GM12878 (cell line): ENCODE results near the gene RNPEP. TPM values are rescaled to one million over a fixed set of nuclear protein-coding genes. Genes with fewer than 3 reads are reported as not detected.

Experiments
- ATAC-seq: fragments of 200-7000 bp; cut with Tn5 transposase; 3 replicates; pipeline ENCODE4 v1.9.1; 2020; ENCODE audit warnings: mild to moderate bottlenecking, moderate library complexity
- BruUV-seq: library from RNA; stranded (reverse); fragments of 400-500 nt; replicated peaks from 2 replicates; lab custom pipeline; 2021; lab: Mats Ljungman, UMichigan
- CTCF ChIA-PET: fragments of 300-600 bp; sonication (Branson Sonifier 250); formaldehyde crosslinking; extraction: SDS; loops from one replicate; lab custom pipeline; 2021; ENCODE audit warnings: inconsistent platforms; lab: Yijun Ruan, JAX
- POLR2A ChIA-PET: fragments of 350-600 bp; formaldehyde crosslinking; extraction: SDS; loops from one replicate; lab custom pipeline; 2021; ENCODE audit warnings: inconsistent platforms; lab: Charles Lee
- RAD21 ChIA-PET: fragments of 300-600 bp; sonication (Branson Sonifier 250); formaldehyde crosslinking; loops from one replicate; lab custom pipeline; 2023; ENCODE audit warnings: antibody characterized with exemption; ENCODE audit not compliant: unreplicated experiment; lab: Charles Lee
- SMC1A ChIA-PET: fragments of 300-600 bp; sonication (Branson Sonifier 250); formaldehyde crosslinking; loops from one replicate; lab custom pipeline; 2023; ENCODE audit not compliant: unreplicated experiment, uncharacterized antibody; lab: Charles Lee
- DNase-seq: peaks from one replicate; pipeline ENCODE4 v3.0.0-alpha.2; 2011; ENCODE audit warnings: low read depth, low spot score
- FAIRE-seq: peaks from 3 replicates; lab custom pipeline; 2011; peaks lifted over from hg19 to GRCh38; lab: Jason Lieb, UNC
- H2AFZ ChIP-seq: 2 replicates; pipeline ENCODE4 v1.6.0; 2011; ENCODE audit warnings: low read depth, low read length, control low read depth; ENCODE audit not compliant: control insufficient read depth
- H3K27ac ChIP-seq: 2 replicates; pipeline ENCODE4 v1.5.1; 2011; ENCODE audit warnings: control low read depth; ENCODE audit not compliant: control insufficient read depth, insufficient read depth
- H3K27me3 ChIP-seq, 2 experiments: replicated peaks in 1 of 2; 2 replicates each; pipeline versions ENCODE4 v1.6.0 to v1.6.1; 2011; ENCODE audit warnings: low read length in 1 of 2; ENCODE audit not compliant: control insufficient read depth in 2 of 2, insufficient read depth in 2 of 2
- H3K36me3 ChIP-seq, 2 experiments: 2 replicates each; pipeline ENCODE4 v1.5.1; 2011; ENCODE audit warnings: low read length in 1 of 2; ENCODE audit not compliant: control insufficient read depth in 2 of 2, insufficient read depth in 2 of 2
- H3K4me1 ChIP-seq: 2 replicates; pipeline ENCODE4 v1.6.1; 2011; ENCODE audit warnings: mild to moderate bottlenecking, low read length, moderate library complexity, mixed read lengths; ENCODE audit not compliant: control insufficient read depth, insufficient read depth
- H3K4me2 ChIP-seq: 2 replicates; pipeline ENCODE4 v1.6.0; 2011; ENCODE audit warnings: control low read depth; ENCODE audit not compliant: control insufficient read depth, insufficient read depth
- H3K4me3 ChIP-seq: fragments of 200-600 bp; sonication (generic); 2 replicates; pipeline ENCODE4 v1.5.1; 2016
- H3K79me2 ChIP-seq: 2 replicates; pipeline ENCODE4 v1.6.0; 2011; ENCODE audit warnings: low read length; ENCODE audit not compliant: control insufficient read depth, insufficient read depth
- H3K9ac ChIP-seq: 2 replicates; pipeline ENCODE4 v1.8.0; 2011; ENCODE audit warnings: low read length, control low read depth, mixed read lengths; ENCODE audit not compliant: control insufficient read depth, insufficient read depth
- H3K9me3 ChIP-seq: replicated peaks from 3 replicates; pipeline ENCODE4 v1.5.1; 2011; ENCODE audit warnings: mild to moderate bottlenecking, low read length; ENCODE audit not compliant: control insufficient read depth, insufficient read depth
- H4K20me1 ChIP-seq: 2 replicates; pipeline ENCODE4 v1.6.0; 2011; ENCODE audit not compliant: control insufficient read depth, insufficient read depth
- MTA2 ChIP-seq: fragments of 450-650 bp; IDR thresholded peaks from 2 replicates; pipeline ENCODE4 v1.6.1; 2016; ENCODE audit warnings: low read depth, mild to moderate bottlenecking, moderate library complexity
- WGBS: methylation state at CpG from one replicate; pipeline ENCODE4 v1.1.6; 2016; ENCODE audit warnings: low lambda C conversion rate; ENCODE audit not compliant: insufficient replicate concordance, insufficient coverage; ENCODE audit errors: missing lambda C conversion rate; 5-methylcytosine and 5-hydroxymethylcytosine counted together
- in situ Hi-C: fragments of 300-500 bp; cut with MboI; formaldehyde crosslinking; loops from 9 replicates; pipeline ENCODE4 v1.14.3; 2018; ENCODE audit warnings: mixed read lengths
- intact Hi-C: fragments of 100-400 bp; cut with micrococcal nuclease; formaldehyde crosslinking; loops from one replicate; pipeline ENCODE4 v1.14.2; 2022; ENCODE audit not compliant: unreplicated experiment
- polyA plus RNA-seq, 11 experiments: library from polyadenylated mRNA; depleted of rRNA in 4 of 11; unstranded in 6 of 11; stranded (reverse) in 5 of 11; fragments of >200 nt; fragmentation: Nextera tagmentation in 4 of 11; fragmentation: Illumina TruSeq in 1 of 11; extraction: Ambion mirVana in 4 of 11; extraction: Trizol in 1 of 11; gene quantifications; 1 replicate in 1 of 11; 2 replicates in 10 of 11; pipeline versions ENCODE4 v1.2.1 to v1.2.3, GENCODE V29; 2011 to 2016; ENCODE audit warnings: inconsistent platforms in 2 of 11, missing spikeins in 2 of 11, low read depth in 1 of 11
- total RNA-seq, 4 experiments: library from RNA; depleted of rRNA in 3 of 4; stranded (reverse); fragments of >200 nt in 3 of 4; fragmentation: Illumina TruSeq in 1 of 4; extraction: Trizol in 1 of 4; gene quantifications; 2 replicates each; pipeline versions ENCODE4 v1.2.1 to v1.2.3, GENCODE V29; 2013 to 2021
- TF ChIP-seq, protein P1 (sequence below): fragments of 450-650 bp; IDR thresholded peaks from 2 replicates; pipeline ENCODE4 v1.6.1; 2016; ENCODE audit warnings: mild to moderate bottlenecking, moderate library complexity, borderline replicate concordance

Gene RNPEP
- total and polyA plus RNA-seq, 10 of the 15 experiments (the other 5 are each of a cell fraction or from before 2014, with no cell fraction given): 18.3 to 68.2 (median 44.6) TPM

DNA sequence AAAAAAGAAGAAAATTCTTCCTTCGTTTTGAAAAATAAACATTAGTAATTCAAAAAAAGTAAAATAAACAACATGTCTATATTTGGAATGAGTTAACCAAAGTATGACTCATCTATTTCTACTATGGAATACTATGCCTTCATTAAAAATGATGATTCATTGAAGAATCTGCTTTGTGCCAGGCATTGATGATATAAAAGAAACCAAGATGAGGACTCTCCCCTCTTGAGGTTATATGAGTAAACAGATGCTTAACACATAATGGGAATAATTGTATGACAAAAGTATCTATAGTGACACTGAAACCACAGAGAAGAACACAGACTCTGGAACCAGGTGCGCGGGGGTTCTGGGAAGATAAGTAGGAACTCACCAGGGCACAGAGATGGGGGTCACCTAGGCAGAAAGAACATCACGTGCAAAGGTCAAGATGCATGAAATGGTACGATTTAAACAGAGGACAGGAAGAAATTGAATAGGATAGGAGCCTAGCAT lies 46.8 kb downstream of the RNPEP start:
- in situ Hi-C loops (no loop called here), intact Hi-C loops (no loop called here)
- FAIRE-seq: no peak
- no peak overlapping the region for H2AFZ ChIP-seq
- no peaks in the 10 kb centered on the region for H4K20me1 ChIP-seq
- H3K4me2 ChIP-seq: no peak overlapping the region
- no peak for TF ChIP-seq MTA2
- TF ChIP-seq, protein P1, sequence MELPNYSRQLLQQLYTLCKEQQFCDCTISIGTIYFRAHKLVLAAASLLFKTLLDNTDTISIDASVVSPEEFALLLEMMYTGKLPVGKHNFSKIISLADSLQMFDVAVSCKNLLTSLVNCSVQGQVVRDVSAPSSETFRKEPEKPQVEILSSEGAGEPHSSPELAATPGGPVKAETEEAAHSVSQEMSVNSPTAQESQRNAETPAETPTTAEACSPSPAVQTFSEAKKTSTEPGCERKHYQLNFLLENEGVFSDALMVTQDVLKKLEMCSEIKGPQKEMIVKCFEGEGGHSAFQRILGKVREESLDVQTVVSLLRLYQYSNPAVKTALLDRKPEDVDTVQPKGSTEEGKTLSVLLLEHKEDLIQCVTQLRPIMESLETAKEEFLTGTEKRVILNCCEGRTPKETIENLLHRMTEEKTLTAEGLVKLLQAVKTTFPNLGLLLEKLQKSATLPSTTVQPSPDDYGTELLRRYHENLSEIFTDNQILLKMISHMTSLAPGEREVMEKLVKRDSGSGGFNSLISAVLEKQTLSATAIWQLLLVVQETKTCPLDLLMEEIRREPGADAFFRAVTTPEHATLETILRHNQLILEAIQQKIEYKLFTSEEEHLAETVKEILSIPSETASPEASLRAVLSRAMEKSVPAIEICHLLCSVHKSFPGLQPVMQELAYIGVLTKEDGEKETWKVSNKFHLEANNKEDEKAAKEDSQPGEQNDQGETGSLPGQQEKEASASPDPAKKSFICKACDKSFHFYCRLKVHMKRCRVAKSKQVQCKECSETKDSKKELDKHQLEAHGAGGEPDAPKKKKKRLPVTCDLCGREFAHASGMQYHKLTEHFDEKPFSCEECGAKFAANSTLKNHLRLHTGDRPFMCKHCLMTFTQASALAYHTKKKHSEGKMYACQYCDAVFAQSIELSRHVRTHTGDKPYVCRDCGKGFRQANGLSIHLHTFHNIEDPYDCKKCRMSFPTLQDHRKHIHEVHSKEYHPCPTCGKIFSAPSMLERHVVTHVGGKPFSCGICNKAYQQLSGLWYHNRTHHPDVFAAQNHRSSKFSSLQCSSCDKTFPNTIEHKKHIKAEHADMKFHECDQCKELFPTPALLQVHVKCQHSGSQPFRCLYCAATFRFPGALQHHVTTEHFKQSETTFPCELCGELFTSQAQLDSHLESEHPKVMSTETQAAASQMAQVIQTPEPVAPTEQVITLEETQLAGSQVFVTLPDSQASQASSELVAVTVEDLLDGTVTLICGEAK: no peak
- no peaks in the 10 kb centered on the region for H3K79me2 ChIP-seq
- no peak overlapping the region for H3K4me3 ChIP-seq
- ATAC-seq: peak; percentile 27; the same call in 2 of the 3 replicates
- H3K27ac ChIP-seq: no peak overlapping the region
- ChIA-PET RAD21 (no interaction called here), CTCF (interaction anchor here (1.0 to 2.0 kb wide), 3 partner anchors 13 to 20 kb away, joined by 4 read pairs; partner anchors contain the start of gene ELF3), POLR2A (no interaction called here), SMC1A (interaction anchor here (0.7 to 1.2 kb wide), 2 partner anchors 19 to 306 kb away, joined by 3 to 5 read pairs; partner anchors contain the start of gene ELF3)
- no peaks in the 10 kb centered on the region for H3K27me3 ChIP-seq
- no peaks in the 10 kb centered on the region for H3K36me3 ChIP-seq
- no peak overlapping the region for H3K9ac ChIP-seq
- no peak for DNase-seq
- no TSS peak for BruUV-seq
- 55% methylated on average over 5 of the region's 5 CpGs for WGBS
- H3K9me3 ChIP-seq: no peaks in the 10 kb centered on the region
- H3K4me1 ChIP-seq: no peaks in the 10 kb centered on the region
